Mucosa of gallbladder (tissue), 1 donor: ENCODE measurements around the gene MATN1. TPM values are rescaled to one million over a fixed set of nuclear protein-coding genes. Genes with fewer than 3 reads are reported as not detected.

ENCODE experiments used
- DNase-seq: peaks from one replicate; pipeline ENCODE4 v3.0.0-alpha.2; 2020; ENCODE audit warnings: low spot score
- total RNA-seq: library from RNA; stranded (reverse); gene quantifications from one replicate; pipeline ENCODE4 v1.2.1, GENCODE V29; 2021
- donor health status: DM: no; HTN: no; CAD: no.

The MATN1 gene
- total RNA-seq, 1 donor from 2014 or later = 0.12 TPM

- peak; percentile 81 for DNase-seq
These were observed 4.6 kb downstream of the MATN1 start for GRCh38 chr1:30718636-30719405.

- peak; percentile 100 for DNase-seq
These were observed 5.2 kb downstream of the MATN1 start for GRCh38 chr1:30718091-30718635.

- no peak for DNase-seq
These were observed 6.7 kb downstream of the MATN1 start for GRCh38 chr1:30716646-30717045.

- no peak for DNase-seq
These were observed 7.5 kb downstream of the MATN1 start for GRCh38 chr1:30715886-30716285.

GRCh38 chr1:30715216-30715615, 8.2 kb downstream of the MATN1 start:
- DNase-seq = no peak

GRCh38 chr1:30714536-30715090, 8.8 kb downstream of the MATN1 start:
- no peak for DNase-seq

GRCh38 chr1:30714025-30714424, 9.4 kb downstream of the MATN1 start:
- DNase-seq = no peak

GRCh38 chr1:30713311-30713710, 10.1 kb downstream of the MATN1 start:
- DNase-seq = no peak

- DNase-seq = no peak
These were observed 10.8 kb downstream of the MATN1 start for GRCh38 chr1:30712583-30712982.

GRCh38 chr1:30710407-30710806, 13.0 kb downstream of the MATN1 start:
- no peak for DNase-seq

GRCh38 chr1:30708361-30708728, 15.0 kb downstream of the MATN1 start:
- DNase-seq = no peak

- peak; percentile 65 for DNase-seq
These were observed 15.7 kb downstream of the MATN1 start for GRCh38 chr1:30707412-30708360.

GRCh38 chr1:30706528-30706927, 16.9 kb downstream of the MATN1 start:
- DNase-seq = peak; percentile 74

GRCh38 chr1:30705698-30706097, 17.7 kb downstream of the MATN1 start:
- no peak for DNase-seq

GRCh38 chr1:30704765-30705509, 18.4 kb downstream of the MATN1 start:
- no peak for DNase-seq

- DNase-seq = no peak
These were observed 19.1 kb downstream of the MATN1 start for GRCh38 chr1:30704271-30704670.

GRCh38 chr1:30702823-30703222, 20.6 kb downstream of the MATN1 start:
- no peak for DNase-seq

GRCh38 chr1:30701258-30701633, 22.1 kb downstream of the MATN1 start:
- no peak for DNase-seq

GRCh38 chr1:30700528-30701257, 22.7 kb downstream of the MATN1 start:
- DNase-seq = peak; percentile 64

GRCh38 chr1:30699762-30700161, 23.6 kb downstream of the MATN1 start:
- DNase-seq = no peak
